GM19455 (cell line): Measurements from ENCODE around the gene NCOA7.
A peak's percentile ranks its signal among the peaks of the same experiment; 100 is the strongest.

ENCODE experiments used
- ATAC-seq: cut with Tn5 transposase; IDR thresholded peaks from one replicate; pipeline ENCODE4 v1.9.1; 2021; ENCODE audit not compliant: unreplicated experiment

NCOA7 gene

DNA sequence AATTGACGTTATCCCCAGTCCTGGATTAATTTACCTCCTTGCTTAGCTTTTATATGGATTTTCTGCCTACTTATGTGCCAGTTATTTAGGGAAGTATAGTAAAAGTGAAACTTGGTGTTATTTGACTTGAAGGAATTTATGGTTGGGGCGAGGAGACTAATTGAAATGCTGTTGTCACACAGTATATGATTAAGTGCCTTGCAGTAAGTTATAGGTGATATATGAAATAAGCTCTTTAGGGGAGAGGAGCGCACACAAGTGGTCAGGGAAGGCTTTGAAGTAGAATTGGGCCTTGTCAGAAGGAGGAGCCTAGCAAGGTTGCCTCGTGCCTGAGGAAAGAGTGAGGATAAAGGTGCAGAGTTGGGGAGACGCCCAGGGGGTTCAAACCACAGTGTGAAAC lies 20.5 kb downstream of the NCOA7 start:
- ATAC-seq: no peak

DNA sequence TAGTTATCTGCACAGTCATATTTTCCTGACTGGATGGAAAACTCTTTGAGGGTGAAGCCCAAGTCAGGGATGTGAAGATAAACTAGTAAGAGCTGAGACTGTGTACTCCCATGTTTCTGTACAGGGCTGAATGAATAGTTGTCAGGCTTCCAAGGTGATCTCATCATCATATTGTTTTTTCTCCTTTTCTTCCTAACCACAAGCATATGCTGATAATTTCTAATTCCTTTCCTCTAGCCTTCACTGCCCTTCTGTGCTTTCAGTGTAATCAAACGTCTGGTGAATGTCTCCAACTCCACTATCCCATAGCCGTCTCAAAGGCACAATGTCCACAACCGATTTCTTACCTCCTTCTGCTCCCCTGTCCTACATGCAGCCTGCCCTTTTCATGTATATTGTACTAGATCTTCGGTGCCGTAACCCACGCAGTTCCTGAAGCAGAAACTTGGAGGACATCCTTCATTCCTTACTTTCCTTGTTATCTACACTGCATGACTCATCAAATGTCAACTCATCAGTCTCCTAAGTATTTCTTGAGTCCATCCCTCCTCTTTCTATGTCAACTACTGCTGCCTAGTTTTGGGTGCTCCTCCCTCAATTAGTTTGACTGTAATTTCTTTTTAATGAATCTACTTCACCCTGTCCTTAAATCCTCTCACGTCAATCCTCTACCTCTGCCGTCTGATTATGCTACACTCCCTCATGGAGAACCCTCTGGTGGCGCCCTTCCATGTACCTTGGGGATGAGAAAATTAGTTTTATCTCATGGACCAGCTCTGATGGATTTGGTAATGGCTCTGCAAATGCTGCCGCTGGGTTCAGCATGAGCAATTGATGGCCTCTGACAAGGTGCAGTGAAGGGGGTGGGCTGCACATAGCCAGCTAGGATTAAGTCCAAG lies 21.9 kb downstream of the NCOA7 start:
- ATAC-seq: no peak

DNA sequence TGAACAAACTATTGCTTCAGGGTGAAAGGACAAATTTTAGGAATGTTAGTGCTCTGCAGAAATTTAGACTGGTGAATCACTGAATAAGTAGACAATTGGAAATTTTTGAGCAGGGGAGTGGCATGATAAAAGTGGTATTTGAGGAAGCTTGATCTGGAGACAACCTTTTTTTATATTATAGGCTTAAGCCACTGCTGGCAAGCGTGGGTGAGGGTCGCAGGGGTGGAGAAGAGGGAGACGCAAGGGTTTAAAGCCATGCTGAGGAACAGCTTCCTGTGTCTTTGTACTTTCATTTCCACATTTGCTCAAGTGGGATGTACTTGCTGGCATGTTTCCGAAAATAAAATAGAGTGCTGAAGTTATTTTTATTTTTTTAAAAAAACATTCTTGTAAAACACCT lies 23.7 kb downstream of the NCOA7 start:
- ATAC-seq: no peak

DNA sequence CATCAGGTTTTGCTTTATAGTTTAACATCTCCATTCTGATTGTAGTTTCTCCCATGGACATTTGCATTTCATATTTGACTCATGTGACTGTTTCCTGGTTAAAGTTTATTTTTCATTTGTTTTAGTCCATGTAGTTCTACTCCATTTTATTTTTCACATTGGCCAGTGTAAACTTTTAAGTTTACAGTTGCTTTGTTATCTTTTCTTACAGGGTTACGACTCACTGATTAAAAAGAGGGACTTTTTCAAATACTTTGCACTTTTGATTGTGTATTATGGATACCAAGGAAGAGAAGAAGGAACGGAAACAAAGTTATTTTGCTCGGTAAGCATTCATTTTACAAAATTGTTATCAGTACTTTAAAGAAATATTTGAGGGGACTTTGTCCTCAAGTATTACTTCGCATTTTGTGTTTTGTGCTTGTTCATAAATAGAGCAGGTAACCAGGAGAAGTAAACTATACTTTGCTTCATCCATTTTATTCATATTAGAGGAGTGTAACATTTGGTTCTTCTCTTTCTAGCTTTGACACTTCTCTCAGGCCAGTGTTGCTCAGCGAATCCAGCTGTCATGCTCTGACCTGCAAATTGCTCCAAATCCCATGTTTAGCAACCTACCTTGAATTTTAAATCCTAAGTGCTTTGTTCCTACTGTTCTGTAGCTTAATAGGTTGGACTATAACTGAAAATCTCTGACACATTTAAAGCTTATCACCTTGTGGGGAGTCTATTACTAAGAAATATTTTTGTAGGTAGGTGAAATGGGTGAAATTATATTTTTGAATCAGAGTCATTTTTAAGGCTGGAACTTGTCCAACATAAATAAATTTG lies 24.5 kb downstream of the NCOA7 start:
- ATAC-seq: no peak

DNA sequence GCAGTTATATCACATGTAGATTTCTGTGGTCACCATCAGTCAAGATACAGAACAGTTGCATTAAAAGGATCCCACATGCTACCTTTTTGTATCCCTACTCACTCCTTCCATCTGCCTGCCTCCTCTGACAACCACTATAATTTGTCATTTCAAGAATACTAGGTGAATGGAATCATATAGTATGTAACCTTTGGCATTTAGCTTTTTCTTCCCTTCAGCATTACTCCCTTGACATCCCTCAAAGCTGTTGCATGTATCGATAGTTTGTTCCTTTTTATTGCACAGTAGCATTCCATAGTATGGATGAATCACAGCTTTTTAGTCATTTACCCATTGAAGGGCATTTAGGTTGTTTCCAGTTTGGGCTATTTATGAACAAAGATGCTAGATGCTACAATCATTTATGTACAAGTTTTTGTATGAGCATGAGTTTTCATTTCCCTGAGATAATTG lies 26.1 kb downstream of the NCOA7 start:
- no peak for ATAC-seq

DNA sequence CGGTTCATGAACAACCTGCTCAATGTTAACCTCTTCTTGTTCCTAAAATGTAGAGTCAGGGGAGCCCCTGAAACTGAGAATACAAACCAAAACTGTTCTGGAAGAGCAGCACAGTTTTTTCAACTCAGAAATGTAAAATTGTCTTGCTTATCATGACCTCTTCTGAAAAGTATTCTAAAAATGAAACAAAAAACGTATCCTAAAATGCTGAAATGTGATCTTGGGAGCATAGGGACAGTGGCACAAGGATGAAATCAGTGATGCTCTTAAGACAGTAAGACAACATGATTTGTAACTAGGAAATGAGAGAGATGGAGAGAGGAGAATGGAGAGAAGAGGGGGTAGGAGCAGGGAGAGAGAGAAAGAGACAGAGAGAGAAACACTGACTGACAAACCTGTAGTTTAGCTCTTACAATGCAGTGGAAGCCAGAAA lies 27.5 kb downstream of the NCOA7 start:
- no peak for ATAC-seq

DNA sequence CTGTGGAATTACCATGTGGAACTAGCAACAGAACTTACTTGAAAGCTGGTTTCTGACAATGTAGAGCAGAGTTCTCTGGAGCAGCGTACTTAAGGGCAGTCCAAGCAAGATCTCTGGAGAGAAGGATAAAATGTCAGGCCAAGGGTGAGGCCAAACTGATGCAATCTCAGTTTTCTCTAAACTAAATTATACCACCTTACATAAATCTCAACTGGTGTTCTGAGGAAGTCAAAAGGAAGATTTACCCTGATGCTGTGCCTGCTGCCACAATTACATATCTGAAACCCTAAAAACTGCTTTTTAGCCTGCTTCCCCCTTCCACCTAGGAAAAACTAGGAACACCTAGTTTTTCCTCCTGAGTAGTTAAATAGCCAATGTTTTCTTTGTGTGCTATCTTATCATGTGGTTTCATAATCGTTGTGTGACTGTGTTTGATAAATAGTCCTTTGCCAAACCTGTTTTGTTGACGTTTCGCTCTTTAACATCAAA lies 28.1 kb downstream of the NCOA7 start:
- no peak for ATAC-seq

DNA sequence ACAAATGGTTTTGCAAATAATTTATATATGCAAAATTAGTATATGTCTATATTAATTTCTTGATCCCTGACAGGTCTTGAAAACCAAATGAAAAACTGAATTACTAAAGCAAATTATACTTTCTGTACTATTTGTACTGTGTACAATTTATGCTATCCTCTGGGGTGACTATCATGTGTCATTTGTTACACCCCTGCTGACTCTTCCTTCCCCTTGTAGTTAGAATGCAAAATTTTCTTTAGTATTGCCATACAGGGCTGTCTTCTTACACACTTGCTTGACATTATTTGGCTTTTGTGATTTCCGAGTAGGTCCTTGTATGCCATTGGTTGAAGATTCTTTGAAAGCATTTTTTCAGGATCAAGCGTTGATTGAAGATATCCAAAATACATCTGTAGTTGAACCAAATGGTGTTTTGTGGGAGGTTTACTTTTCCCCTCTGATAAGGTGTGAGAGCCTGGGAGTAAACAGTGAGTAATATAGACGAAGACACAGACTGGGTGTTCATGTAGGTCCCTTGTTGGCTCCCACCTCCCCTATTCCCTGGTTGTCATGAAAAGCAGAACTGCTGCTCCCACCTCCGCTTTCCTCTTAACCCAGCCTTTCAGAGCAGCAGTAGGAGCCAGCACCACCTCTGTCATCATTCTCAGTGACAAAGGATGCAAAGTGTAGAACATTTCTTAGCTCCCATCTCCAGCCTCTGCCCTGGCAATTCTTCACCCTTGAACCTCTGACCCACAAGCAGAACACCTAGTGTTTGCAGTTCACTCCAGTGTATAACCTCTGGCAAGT lies 29.0 kb downstream of the NCOA7 start:
- no peak for ATAC-seq

DNA sequence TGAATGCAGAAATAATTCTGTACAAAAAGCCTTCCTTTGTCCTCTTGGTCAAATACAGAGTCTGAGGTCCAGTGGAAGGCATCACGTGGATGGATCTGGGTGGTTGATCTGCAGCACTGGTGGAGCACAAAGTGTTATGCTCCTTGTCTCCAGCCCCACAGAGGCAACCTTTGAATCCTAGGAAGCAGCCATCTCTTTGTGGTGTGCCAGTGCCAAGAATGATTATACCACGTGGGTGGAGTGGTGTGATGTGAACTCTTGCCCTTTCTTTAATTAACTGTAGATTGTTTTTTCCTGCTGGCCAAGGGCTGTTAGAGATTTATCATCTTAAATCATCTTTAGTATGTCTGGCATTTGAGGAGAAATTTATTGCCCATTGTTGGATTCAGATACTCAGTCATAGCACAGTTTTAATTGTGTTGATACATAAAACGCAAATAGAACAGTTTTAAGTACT lies 31.1 kb downstream of the NCOA7 start:
- no peak for ATAC-seq

DNA sequence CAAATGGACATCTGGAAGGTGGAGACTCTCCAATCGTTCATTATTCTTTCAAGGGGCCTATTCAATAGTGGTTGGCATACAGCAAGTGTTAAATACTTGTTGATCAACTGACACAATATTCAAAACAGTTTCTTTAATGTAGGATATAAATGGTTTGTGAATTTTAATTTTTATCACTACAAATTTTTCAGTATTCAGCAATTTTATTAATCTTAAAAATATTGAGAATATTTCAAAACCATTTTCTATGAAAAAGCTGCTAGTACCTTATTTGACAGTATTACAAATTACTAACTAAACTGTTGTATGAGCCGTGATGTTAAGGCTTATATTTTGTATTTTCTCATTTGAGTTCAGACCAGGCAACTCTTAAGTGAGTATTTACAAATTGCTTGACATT lies 32.4 kb downstream of the NCOA7 start:
- ATAC-seq: no peak

DNA sequence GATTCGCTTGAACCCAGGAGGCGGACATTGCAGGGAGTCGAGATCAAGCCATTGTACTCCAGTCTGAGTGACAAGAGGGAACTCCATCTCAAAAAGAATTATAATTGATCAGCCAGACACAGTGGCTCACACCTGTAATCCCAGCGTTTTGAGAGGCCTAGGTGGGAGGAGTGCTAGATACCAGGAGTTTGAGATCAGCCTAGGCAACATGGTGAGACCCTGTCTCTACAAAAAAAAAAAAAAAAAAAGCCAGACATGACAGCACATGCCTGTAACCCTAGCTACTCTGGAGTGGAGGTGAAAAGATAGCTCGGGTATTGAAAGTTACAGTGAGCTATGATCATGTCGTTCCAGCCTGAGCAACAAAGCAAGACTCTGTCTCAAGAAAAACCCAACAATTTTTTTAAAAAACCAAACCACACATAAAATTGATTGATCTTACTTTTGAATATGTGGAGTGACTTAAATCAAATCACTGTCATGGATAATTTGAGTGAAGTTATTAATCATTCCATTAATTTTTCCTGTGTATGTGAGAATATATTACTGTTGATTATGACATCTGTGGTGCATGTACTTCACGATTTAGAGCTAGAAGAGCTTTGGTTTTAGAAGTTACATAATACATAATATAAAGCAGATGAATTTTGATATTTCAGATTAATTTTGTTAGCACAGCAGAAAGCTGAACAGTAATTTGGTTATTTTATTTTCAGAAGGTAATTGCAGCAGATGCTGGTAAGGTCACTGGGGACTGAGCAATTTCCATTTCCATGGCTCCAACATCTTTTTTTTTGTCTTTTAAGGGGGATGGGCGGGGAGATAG lies 34.4 kb downstream of the NCOA7 start:
- ATAC-seq: no peak

DNA sequence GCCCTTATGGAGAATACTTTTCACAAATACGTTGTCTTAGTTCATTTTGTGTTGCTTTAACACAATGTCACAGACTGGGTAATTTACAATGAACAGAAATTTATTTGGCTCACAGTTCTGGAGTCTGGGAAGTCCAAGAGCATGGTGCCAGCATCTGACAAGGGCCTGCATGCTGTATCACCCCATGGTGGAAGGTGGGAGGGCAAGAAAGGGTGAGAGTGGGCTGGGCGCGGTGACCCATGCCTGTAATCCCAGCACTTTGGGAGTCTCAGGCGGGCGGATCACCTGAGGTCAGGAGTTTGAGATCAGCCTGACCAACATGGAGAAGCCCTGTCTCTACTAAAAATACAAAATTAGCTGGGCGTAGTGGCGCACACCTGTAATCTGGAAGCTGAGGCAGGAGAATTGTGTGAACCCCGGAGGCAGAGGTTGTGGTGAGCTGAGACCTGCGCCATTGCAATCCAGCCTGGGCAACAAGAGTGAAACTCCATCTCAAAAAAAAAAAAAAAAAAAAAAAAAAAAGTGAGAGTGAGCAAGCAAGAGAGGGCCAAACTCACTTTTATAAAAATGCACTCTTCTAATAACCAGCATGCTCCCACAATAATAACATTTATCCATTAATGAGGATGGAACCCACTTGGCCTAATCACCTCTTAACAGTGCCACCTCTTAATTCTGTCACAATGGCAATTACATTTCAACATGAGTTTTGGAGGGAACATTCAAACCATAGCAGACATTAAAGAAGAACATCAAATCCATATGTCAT lies 36.1 kb downstream of the NCOA7 start:
- no peak for ATAC-seq

DNA sequence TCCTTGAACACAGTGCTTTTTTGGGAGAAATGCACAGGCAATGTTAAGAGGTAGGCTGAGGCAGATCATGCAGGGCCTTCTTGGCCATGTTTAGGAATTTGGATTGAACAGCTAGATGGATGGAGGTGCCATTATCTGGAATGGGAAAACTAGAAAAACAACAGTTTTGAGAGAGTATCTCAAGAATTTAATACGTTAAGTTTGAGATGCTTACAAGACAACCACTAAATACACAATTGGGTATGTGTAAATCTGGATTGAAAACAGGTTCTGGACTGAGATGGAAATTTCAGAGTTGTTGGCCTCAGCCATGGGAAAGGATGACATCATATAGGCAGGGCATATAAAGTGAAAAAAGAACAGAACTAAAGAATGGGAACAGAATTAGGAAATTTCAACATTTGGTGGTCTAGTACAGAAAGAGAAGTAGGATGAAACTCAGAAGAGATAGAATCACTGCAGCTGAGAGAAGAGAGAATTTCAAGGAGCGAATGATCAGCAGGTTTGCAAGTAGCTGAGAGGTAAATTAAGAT lies 37.1 kb downstream of the NCOA7 start:
- ATAC-seq: no peak

DNA sequence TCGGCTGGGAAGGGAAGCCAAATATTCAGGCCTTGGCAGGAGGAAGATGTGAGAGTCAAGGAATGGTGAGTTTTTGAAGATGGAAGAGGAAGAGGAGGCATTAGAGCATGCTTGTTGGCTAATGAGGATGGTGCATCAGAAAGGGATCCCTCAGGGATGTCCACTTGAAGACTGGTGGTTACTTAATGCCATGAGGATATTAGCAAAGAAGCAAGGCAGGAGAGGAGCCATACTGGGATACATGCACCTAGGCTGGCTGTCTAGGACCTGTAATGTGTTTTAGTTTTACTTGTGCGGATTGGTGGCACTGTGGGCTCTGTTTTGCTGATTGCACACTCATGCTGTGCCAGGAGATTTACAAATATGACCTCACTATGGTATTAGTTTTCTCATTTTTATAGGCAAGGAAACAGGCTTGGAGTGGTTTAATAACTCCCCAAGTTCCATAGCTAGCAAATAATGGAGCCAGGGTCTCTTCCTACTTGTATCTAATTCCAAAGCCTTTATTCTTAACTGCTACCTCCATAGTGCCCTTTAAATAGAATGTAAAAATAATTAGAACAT lies 37.8 kb downstream of the NCOA7 start:
- no peak for ATAC-seq

DNA sequence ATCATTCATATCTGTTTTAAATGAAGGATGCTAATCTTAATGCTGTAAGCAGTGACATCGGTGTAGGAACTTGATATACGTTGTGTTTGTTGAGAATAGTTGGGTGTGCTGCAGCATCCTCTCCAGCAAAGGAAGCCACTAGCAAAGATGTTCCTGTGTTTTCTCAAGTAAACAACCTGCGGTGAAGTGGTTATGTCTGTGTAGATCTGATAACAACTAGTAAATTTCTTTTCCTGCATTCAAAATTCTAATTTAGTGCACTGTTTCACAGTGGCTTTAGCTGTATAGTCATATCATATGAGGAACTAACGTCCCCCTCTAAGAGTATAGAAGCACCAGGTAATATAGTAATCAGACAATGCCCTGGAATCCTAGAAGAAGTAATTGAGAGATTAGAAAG lies 38.7 kb downstream of the NCOA7 start:
- ATAC-seq: no peak

DNA sequence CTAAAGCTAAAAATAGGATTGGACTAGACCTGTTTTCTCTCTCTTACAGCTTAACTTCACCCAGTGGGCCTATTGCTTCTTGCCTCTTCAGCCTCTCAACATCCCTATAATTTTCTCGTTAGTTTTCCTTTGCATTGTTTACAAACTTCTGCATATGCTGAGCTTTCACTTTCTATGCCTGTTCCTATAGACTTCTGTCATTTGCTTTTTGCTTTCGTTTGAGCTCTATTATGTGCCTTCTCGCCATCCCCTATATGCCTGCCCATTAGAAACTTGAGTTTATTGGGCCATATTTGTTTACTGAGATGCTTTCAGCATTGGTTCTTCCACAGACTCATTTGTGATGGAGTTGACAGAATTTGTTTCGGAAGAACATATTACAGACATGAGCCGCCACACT lies 40.9 kb downstream of the NCOA7 start:
- ATAC-seq: peak; percentile 53

DNA sequence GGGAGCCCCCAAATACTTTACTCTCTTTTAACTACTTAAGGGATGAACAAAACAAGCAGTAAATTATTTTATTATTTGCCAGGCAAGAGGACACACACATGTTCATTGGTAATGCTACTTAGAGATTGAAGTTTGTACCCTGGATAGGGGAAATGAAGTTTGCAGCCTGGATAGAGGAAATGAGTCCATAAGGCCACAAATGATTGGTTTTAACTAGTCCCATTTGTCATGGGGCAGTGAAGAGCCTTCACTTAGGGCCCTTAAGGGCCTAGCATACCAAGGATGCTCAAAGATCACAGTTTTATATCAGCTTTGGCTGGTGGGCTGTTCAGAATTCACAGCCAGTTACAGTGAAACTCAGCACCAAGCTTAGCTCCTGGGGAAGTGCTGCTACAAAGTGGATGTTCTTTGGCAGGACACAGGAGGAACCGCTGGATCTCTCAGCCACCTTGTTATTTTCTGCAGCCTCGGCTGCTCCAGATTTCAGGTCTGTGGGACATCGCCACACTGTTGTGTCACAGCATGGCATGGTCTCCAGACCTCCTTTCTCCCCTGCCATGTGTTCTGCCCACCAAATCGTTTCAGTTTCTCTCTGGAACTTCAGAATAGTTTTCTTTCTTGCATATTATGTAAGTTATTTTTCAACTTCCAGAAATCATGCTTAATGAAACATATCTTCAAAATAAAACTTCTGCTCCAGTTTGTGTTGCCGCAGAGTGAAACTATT lies 41.8 kb downstream of the NCOA7 start:
- no peak for ATAC-seq

DNA sequence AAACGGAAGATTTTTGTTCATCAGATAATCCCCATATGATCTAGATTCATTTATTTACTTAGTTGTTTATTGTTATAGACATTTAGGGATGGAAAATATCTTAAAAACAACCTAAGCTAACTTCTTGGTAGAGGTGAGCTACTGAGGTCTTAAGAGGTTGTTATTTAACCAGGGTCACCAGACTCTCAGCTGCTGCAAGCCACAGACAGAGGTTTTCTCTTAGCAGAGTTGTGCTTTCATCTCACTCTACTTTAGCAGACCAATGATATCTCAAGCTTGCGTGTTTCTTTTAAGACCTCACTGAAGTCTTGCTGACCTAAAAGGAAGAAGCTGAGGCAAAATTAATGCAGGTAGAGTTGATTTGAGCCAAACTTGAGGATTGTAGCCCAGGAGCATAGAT lies 43.6 kb downstream of the NCOA7 start:
- no peak for ATAC-seq
